Lung (tissue), 12 donors: ENCODE data around the gene ACP1. TPM values are rescaled to one million over a fixed set of nuclear protein-coding genes. Genes with fewer than 3 reads are reported as not detected.

ENCODE experiments used
- ATAC-seq: fragments of 200-7000 bp; cut with Tn5 transposase; one replicate; pipeline ENCODE4 v1.9.1; 2020; ENCODE audit warnings: moderate number of reproducible peaks; ENCODE audit not compliant: insufficient read depth, low FRiP score
- DNase-seq, 3 donors: peaks; one replicate each; pipeline ENCODE4 v3.0.0-alpha.2; 2013 to 2017
- H3K27ac ChIP-seq, 2 donors: one replicate each; pipeline ENCODE4 v1.5.1; 2013; ENCODE audit warnings: mild to moderate bottlenecking in 2 of 2, moderate library complexity in 2 of 2, control low read depth in 1 of 2, inconsistent platforms in 1 of 2, low read depth in 1 of 2, low read length in 1 of 2
- H3K27me3 ChIP-seq, 3 donors: one replicate each; pipeline ENCODE4 v1.5.1; 2013; ENCODE audit warnings: low read length in 2 of 3; ENCODE audit not compliant: control insufficient read depth in 3 of 3, insufficient read depth in 3 of 3
- H3K36me3 ChIP-seq, 4 donors: one replicate each; pipeline ENCODE4 v1.5.1; 2013; ENCODE audit warnings: low read length in 4 of 4, mild to moderate bottlenecking in 1 of 4, moderate library complexity in 1 of 4; ENCODE audit not compliant: control insufficient read depth in 4 of 4, insufficient read depth in 4 of 4
- H3K4me1 ChIP-seq, 5 donors: one replicate each; pipeline ENCODE4 v1.5.1; 2013; ENCODE audit warnings: low read length in 5 of 5, mild to moderate bottlenecking in 2 of 5, moderate library complexity in 1 of 5; ENCODE audit not compliant: control insufficient read depth in 5 of 5, insufficient read depth in 5 of 5
- H3K4me3 ChIP-seq: one replicate; pipeline ENCODE4 v1.5.1; 2013; ENCODE audit warnings: mild to moderate bottlenecking, control low read depth, moderate library complexity
- H3K9ac ChIP-seq, 2 donors: one replicate each; pipeline ENCODE4 v1.5.1; 2013; ENCODE audit warnings: low read length in 2 of 2, control low read depth in 1 of 2; ENCODE audit not compliant: insufficient read depth in 1 of 2
- H3K9me3 ChIP-seq, 4 donors: one replicate each; pipeline ENCODE4 v1.5.1; 2013; ENCODE audit warnings: low read length in 3 of 4, mild to moderate bottlenecking in 1 of 4, moderate library complexity in 1 of 4; ENCODE audit not compliant: control insufficient read depth in 4 of 4, insufficient read depth in 3 of 4
- CTCF ChIP-seq: IDR thresholded peaks from 2 replicates; pipeline ENCODE4 v1.5.1; 2012; ENCODE audit warnings: mild to moderate bottlenecking; ENCODE audit errors: control extremely low read depth, extremely low read depth
- WGBS, 2 donors: extraction: QIAGEN DNeasy Blood & Tissue Kit; methylation state at CpG; one replicate each; pipeline ENCODE4 v1.1.7; 2013; 5-methylcytosine and 5-hydroxymethylcytosine counted together
- polyA plus RNA-seq, 2 donors: library from polyadenylated mRNA; stranded (reverse); fragments of 200-250 nt; gene quantifications; one replicate each; pipeline ENCODE4 v1.2.1, GENCODE V29; 2013
- total RNA-seq, 2 donors: library from RNA; depleted of rRNA in 1 of 2; stranded (reverse); fragments of >200 nt in 1 of 2; gene quantifications; one replicate each; pipeline ENCODE4 v1.2.1, GENCODE V29; 2014 to 2021
- donor health status: control.
- donor health status: control.
- donor health status: Bipolar disorder and iron deficiency.
- donor health status: healthy.
- donor health status: DM: yes; HTN: yes; CAD: no.

Gene ACP1
- total and polyA plus RNA-seq, 4 donors = 66.0 to 136 (median 75.0) TPM

GRCh38 chr2:252001-252602 lies 12.6 kb upstream of the ACP1 start:
- no peak overlapping the region for H3K4me3 ChIP-seq
- no peak overlapping the region for H3K27ac ChIP-seq
- DNase-seq (no peak), ATAC-seq (no peak)
- H3K27me3 ChIP-seq = no peaks in the 10 kb centered on the region
- H3K36me3 ChIP-seq = peaks cover 5 to 20% (median 10%) of the 10 kb centered on the region in 4 donors
- no peak overlapping the region for H3K9ac ChIP-seq
- WGBS, 2 donors = 94 to 97% methylated on average over 6 of the region's 6 CpGs
- no peak for TF ChIP-seq CTCF
- H3K4me1 ChIP-seq = no peaks in the 10 kb centered on the region
- H3K9me3 ChIP-seq = no peaks in the 10 kb centered on the region

- Histone ChIP-seq H3K36me3 (peaks cover 5 to 16% (median 9%) of the 10 kb centered on the region in 4 donors), H3K27me3 (no peaks in the 10 kb centered on the region), H3K4me1 (no peaks in the 10 kb centered on the region), H3K9ac (no peak overlapping the region), H3K9me3 (peaks cover 0 to 3% (median 0%) of the 10 kb centered on the region in 4 donors), H3K4me3 (no peak overlapping the region), H3K27ac (no peak overlapping the region)
- WGBS, 2 donors = 86 to 89% methylated on average over 8 of the region's 8 CpGs
- no peak for TF ChIP-seq CTCF
- no peak for DNase-seq
- no peak for ATAC-seq
Observed at GRCh38 chr2:253202-253638, 11.5 kb upstream of the ACP1 start.

GRCh38 chr2:254241-254640 lies 10.5 kb upstream of the ACP1 start:
- Histone ChIP-seq H3K4me1 (no peaks in the 10 kb centered on the region), H3K4me3 (no peak overlapping the region), H3K9ac (no peak overlapping the region), H3K9me3 (peaks cover 0 to 3% (median 0%) of the 10 kb centered on the region in 4 donors), H3K27me3 (no peaks in the 10 kb centered on the region), H3K27ac (no peak overlapping the region), H3K36me3 (peaks cover 5 to 12% (median 7%) of the 10 kb centered on the region in 4 donors)
- WGBS, 2 donors = 89 to 93% methylated on average over 7 of the region's 7 CpGs
- TF ChIP-seq CTCF = no peak
- DNase-seq = no peak
- ATAC-seq = no peak

GRCh38 chr2:255195-255594 lies 9.6 kb upstream of the ACP1 start:
- no peak overlapping the region for H3K27ac ChIP-seq
- no peak overlapping the region for H3K4me3 ChIP-seq
- WGBS, 2 donors = 97 to 98% methylated on average over 2 of the region's 2 CpGs
- H3K9me3 ChIP-seq = peaks cover 0 to 3% (median 0%) of the 10 kb centered on the region in 4 donors
- H3K9ac ChIP-seq = no peak overlapping the region
- peaks cover 0 to 2% (median under 1%) of the 10 kb centered on the region in 5 donors for H3K4me1 ChIP-seq
- H3K27me3 ChIP-seq = no peaks in the 10 kb centered on the region
- TF ChIP-seq CTCF = no peak
- H3K36me3 ChIP-seq = peaks cover 0 to 12% (median 3%) of the 10 kb centered on the region in 4 donors
- DNase-seq (no peak), ATAC-seq (no peak)
